NB4 (cell line): Measurements from ENCODE around the gene CCRL2.

Source experiments
- MYC ChIP-seq: IDR thresholded peaks from 2 replicates; pipeline ENCODE4 v1.6.1; 2011; ENCODE audit warnings: low read depth, low read length
- TF ChIP-seq, protein P1 (sequence below): IDR thresholded peaks from 2 replicates; pipeline ENCODE4 v1.6.1; 2011; ENCODE audit warnings: low read depth, low read length
- TF ChIP-seq, protein P2 (sequence below): IDR thresholded peaks from one replicate; pipeline ENCODE4 v1.5.1; 2012; ENCODE audit warnings: low read depth, low read length

DNA sequence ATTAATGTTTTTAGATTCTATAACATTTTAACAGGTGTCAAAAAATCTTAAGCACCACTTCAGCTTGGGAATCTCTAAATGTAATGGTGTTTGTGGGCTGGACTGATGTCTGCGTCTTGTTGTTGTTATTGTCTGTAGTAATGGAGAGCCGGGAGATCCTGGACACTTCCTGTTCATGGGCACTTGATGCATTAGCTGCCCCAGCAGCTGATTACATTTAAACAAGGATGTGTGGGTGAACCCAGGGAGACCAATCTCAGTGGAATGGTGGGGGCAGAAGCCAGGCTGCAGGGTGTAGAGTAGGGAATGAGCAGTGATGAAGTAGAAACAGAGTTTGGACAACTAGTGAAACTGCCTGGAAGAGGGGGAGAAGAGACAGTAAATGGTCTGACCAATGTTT is 8.0 kb upstream of the CCRL2 start:
- TF ChIP-seq, protein P1, sequence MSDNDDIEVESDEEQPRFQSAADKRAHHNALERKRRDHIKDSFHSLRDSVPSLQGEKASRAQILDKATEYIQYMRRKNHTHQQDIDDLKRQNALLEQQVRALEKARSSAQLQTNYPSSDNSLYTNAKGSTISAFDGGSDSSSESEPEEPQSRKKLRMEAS, result no peak
- TF ChIP-seq, protein P2, sequence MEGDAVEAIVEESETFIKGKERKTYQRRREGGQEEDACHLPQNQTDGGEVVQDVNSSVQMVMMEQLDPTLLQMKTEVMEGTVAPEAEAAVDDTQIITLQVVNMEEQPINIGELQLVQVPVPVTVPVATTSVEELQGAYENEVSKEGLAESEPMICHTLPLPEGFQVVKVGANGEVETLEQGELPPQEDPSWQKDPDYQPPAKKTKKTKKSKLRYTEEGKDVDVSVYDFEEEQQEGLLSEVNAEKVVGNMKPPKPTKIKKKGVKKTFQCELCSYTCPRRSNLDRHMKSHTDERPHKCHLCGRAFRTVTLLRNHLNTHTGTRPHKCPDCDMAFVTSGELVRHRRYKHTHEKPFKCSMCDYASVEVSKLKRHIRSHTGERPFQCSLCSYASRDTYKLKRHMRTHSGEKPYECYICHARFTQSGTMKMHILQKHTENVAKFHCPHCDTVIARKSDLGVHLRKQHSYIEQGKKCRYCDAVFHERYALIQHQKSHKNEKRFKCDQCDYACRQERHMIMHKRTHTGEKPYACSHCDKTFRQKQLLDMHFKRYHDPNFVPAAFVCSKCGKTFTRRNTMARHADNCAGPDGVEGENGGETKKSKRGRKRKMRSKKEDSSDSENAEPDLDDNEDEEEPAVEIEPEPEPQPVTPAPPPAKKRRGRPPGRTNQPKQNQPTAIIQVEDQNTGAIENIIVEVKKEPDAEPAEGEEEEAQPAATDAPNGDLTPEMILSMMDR, result no peak
- TF ChIP-seq MYC, result no peak
